NK-92 (cell line): ENCODE measurements around the gene ARHGAP26.
"Not testable (repeated sequence)": the region's sequence is repeated elsewhere in the genome, so short reads cannot be mapped to it uniquely, and the experiment has no call there.

Experiments used
- DNase-seq: peaks from one replicate; lab custom pipeline; 2025; ENCODE audit not compliant: unreplicated experiment; lab: John Stamatoyannopoulos, UW

Gene ARHGAP26

DNA sequence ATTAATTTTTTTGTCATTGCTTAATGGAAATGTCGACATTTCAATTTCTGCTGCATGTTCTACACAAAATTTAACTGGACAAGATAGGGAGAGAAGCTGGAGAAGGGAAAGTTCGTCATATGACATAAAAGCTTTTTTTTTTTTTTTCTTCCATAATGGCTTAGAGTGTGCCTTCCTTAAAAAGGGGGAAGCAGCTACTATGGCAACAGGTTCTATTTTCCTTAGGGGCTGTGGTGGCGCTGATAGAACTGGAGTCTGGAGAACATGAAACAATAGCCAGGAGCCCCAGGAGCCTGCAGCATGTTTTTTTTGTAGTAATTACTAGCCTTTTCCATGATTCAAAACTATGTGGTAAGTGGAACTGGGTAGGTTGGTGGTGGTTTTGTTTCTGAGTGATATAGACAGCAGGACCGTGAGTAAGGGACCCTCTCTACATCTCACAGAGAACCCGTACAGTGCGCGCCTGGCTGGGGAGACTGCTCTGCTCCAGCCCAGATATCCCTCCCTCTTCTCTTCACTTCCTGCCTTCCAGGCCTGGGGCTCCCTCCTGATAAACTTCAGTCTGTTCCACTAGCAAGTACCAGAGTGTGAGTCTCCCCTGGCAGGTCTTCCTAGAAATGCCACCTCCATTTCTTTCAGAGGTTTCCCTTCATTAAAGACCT is 331.7 kb downstream of the ARHGAP26 start:
- DNase-seq, result no peak

DNA sequence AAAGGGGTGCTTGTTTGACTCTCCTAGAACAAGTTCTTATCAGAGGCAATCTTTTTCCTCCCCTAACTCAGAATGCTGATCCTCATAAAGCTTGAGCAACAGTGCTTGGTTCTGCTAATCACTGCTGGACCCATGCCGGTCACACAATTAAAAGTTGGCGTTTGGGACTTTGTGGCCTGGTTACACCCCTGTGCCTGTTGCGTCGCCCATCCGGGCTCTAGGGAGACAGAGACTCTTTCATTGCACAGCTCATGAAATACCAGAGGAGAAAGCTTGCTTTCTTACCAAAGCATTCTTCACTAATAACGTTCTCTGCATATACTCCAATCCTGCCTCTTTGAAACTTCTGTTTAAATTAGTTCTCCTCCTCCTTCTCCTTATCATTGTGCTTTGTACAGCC is 332.2 kb downstream of the ARHGAP26 start:
- DNase-seq, result no peak

DNA sequence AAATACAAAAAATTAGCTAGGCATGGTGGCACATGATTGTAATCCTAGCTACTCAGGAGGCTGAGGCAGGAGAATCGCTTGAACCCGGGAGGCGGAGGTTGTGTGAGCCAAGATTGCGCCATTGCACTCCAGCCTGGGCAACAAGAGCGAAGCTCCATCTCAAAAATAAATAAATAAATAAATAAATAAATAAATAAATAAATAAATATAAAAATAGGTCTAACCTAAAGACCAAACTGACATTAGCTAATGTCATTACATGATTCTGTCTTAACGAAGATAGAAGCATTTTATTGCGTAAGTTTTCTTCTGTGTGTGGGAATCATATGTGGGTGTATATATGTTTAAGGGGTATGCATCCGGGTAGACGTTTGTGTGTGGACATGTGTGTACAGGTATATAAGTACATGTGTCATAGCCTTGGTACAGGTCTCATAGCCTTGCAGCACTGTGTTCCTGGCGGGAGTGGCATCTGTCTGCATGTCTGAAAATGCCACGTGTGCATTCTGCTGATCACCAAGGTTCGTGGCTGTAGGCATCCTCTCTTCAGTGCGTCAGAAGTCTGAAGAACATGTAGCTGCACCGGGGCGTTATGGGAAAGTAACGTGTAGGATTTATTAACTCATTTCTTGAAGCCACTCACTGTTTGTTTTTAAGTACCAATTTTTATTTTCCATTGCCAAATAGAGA is 335.2 kb downstream of the ARHGAP26 start:
- no peak for DNase-seq

DNA sequence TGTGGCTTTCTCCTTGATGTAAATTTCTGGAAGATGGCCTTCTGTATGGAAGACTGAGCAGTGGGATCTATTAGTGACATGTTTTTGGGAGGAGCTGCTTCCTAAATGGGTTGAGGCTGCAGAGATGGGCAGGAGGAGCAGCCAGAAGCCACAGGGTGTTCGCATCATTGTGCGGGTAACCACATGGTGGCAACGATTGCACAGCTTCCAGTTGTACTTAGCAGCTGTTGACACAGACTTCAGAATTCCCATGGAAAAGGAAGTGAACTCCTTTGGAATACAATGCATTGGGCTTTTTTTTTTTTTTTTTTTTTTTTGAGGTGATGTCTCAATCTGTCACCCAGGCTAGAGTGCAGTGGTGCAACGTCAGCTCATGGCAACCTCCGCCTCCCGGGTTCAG is 336.0 kb downstream of the ARHGAP26 start:
- no peak for DNase-seq

DNA sequence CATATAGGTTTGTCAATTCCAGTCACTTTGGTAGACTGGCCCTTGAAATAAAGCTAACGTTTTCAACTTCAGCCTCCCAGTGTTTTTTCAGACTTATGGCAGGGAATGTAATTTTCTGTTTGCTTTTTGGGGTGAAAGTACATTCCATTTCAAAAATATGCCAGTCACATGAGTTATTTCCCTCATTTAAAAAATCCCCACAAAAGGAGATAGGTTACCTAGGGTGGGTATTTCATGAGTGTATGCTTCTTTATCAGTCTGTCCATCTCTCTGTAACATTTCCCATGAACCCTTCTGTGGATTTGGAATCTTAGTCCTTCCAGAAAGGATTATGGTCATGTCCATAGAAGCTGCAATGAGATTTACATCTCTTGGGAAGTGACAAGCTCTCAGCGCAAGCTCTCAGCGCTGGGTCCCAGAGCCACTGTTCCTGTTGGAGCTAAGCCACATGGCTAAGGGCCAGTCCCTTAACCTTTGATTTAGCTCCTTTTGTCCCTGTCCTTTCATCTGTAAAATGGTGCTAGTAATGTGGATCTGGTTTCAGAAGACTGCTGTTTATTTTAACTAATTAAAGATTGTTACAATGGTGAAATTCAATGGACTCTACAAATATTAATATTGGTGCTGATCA is 338.4 kb downstream of the ARHGAP26 start:
- DNase-seq, result no peak

DNA sequence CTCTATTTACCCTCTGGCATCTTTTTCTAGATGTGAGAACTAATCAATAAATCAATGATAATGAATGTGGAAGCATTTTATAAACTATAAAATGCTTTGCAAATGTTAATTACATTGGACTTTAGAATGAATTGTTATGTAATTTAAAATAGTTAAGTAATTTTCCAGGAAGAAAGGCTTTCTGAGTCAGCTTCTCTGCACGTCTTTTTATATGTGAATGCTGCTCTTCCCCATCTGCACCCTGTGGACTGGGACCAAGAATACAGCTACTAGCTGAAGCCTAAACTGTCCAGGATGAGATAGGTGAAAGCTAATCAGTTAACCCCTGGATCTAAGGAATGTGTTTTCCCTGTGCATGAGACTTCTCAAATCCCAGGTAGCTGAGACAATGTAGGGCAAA is 340.4 kb downstream of the ARHGAP26 start:
- no peak for DNase-seq

DNA sequence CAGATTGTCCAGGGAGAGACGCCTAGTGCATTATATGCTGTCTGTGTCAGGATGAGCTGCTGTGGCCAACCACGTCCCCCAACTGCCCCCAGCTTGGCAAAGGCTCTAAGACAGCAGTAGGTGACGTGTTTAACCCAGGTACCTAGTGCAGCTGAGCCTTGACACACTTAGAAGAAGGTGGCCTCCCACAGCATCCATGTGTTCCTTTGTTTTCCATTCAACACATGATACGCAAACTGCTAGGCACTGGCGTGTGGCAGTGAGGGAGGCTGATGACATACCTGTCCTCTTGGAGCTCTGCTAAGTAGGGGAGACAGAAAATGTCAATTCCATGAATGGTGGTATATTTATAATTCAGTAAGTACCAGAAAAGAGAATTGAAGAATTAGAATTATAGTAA is 341.6 kb downstream of the ARHGAP26 start:
- no peak for DNase-seq

DNA sequence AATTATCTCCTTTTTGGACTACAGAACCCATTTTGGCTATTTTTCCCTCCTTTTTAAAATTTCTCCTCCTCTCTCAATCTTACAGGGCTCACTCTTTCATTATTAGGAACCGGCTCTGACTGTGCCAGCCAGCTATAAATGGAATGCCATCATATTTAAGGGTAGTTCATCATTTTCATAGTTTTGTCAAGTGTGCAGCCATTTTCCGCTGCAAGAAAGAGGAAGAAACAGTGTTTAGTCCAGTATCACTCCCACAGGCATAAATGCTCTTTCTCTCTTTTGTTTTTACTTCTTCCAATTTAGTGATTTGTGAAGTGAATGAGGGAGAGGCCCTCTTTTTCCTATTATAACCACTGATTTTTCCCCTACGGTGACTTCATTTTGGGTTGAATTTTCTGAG is 343.3 kb downstream of the ARHGAP26 start:
- no peak for DNase-seq

DNA sequence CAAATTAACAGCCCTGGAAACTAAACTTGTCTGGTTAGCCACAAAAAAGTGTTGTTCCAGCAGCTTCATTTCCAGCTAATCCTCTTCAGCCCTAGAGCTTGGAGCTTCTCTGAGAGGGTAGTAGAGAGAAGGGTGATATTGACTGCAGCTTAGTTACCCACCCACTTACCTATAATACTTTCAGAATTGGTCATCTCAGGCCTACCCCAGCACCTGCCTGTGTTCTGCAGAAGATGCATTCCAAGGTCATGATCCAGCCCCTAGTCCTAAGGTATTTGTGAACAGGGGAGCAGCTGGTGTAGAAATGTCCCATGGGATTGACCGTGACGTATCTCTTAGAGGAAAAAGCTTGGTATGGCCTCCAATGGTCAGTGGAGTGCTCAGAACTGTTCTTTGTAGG is 344.3 kb downstream of the ARHGAP26 start:
- no peak for DNase-seq

DNA sequence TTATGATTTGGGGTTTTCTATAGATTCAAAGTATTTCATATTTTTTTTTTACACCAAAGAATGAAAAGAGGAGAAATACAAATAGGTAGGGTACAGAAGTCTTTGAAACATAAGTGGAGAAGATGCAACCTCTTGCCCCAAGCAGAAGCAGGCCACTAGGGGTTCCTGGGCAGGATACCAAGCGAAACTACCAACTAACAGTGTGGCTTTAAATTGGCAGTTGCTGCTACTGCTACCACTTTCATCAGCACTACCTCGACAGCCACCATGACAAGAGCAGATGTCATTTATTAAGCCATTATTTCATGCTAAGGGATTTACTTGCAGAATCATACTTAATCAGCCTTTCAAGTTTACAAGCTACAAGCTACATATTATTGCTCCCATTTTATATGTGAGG is 345.2 kb downstream of the ARHGAP26 start:
- no peak for DNase-seq

DNA sequence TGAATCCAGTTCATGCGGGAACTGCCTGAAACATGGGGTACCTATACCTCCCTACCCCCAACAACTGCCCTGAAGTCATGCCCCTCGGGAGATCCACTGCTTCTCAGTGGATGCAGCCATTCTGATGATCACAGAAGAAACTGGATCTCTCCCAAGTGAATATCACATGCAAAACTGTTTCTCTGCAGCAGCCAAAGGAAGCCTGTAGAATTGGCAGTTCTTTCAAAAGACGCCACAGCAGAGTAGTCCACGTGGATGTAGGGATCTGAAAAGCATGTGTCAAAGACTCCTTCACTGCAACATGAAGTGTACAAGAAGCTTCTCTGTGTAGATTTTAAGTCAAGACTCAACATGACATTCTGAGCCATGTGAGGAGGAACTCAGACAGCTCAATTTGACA is 346.6 kb downstream of the ARHGAP26 start:
- DNase-seq, result no peak

DNA sequence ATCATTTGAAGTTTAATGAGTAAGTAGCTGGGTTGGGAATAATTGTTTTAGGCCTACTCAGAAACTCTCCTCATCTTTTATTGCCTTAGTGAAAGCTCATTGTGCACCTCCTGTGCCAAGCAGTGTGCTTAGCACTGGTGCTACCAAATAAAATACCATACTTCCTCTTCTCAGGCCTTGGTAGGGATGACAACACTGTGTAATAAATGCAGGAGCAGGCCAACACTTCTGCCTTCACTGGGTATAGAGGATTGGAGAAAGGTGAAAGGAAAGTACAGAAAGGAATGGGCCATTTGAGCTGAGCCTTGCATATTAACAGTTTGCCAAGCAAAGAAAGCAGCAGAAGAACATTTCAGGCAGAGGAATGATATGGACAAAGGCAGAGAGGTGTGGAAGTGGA is 347.6 kb downstream of the ARHGAP26 start:
- no peak for DNase-seq

DNA sequence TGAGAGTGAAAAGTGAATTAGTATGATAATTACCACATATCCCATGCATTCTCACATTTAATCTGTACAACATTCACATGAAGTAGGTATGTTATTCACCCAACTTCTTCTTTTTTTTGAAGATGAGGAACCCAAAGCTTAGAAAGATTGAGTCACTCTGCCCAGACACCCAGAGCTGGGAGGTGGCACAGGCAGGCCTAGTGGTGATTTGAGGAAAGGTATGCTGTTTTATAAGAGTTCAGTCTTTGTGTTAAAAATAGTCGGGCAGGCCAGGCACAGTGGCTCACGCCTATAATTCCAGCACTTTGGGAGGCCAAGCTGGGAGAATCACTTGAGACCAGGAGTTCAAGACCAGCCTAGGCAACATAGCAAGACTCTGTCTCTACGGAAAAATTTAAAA is 348.0 kb downstream of the ARHGAP26 start:
- no peak for DNase-seq

DNA sequence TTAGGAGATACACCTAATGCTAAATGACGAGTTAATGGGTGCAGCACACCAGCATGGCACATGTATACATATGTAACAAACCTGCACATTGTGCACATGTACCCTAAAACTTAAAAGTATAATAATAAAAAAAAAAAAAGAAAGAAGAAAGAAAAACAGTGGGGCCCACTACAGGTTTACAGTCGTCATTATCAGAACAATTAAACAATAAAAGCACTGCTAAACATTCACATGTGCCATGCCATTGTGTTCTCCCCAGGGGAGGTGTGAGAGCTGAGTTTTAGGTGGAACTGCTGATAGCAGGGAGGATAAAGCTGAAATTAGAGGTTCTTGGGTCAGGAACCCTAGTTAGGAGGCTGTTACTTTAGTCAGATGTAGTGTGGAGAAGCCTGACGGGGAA is 348.6 kb downstream of the ARHGAP26 start:
- not testable (repeated sequence) for DNase-seq

DNA sequence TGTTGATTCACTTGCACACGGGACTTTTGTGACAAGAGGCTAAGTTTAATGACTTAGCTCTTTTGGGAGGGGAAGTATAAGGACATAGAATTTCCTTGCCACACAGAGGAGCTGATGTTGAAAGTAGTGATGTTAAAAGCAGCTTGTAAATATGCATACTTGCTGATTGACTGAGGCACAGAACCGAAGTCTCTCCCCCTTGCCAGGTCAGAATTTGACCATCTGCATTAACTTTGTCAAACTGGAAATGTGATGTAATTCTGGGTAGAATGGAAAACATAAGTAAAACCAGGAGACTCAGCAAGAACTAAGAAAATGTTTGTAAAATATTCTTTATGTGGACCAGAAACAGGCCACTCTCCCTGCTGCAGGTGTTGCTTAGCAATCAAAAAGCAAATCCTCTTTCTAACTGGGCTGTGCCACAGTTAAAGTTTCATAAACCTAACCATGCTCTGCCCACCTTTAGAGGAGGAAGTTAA is 349.2 kb downstream of the ARHGAP26 start:
- DNase-seq, result no peak

DNA sequence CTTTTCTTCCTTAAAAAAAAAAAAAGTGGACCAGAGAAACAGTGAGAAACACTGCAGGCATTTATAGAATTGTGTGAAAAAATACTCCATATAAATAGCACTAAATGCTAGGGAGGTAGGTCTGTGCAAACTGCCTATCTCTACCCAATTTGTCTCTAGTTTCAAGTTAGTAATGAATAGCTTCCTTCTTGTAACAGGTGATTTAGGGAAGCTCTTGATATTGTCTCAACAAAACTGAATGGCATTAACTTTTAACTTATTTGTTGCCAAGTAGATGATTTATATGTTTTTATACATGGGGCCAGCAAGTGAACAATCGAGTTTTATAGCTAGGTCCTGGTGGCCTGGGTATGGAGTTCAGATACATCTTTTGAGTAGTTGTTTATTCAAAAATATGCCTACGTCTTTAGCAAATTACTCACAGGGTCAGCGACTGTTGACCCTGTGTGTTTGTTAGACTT is 349.7 kb downstream of the ARHGAP26 start:
- DNase-seq, result no peak

DNA sequence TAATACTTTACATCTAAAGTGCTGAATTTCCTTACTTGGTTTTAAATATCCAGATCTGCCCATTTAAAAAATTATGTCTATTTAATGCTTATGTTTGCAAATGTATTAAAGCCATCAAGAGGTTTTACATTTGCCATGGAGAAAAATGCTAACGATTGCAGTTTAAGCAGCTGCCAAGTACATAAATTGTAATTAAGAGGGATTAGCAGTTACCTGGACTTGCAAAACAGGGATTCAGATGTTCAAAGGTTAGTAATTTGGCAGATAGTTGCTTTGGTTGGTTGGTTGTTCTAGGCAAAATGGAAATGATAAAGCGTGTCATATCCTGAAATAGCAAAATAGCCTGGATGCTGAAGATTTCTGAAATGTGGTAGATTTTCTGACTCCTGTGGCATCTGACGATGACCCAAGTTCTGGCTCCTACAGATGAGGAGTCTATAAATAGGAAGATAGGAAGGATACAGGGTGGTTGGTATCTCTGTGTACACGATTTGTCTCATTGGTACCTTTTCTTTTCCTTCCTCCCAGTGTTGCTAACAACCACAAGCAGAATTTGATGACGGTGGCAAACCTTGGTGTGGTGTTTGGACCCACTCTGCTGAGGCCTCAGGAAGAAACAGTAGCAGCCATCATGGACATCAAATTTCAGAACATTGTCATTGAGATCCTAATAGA is 350.4 kb downstream of the ARHGAP26 start:
- DNase-seq, result no peak

DNA sequence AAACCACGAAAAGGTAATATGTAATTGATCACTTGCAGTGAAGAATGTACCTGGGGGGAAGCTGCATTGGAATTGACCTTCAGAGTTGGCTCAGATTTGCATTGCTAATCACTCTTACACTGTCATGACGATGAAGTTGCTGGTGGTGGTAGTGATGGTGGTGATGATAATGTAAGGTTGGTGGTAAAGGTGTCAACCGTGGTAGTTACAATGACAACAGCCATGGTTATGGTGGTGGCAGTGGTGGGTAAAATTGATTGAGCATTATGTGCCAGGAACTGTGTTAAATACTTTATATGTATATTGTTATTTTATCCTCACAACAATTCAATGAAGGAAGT is 350.9 kb downstream of the ARHGAP26 start:
- no peak for DNase-seq

DNA sequence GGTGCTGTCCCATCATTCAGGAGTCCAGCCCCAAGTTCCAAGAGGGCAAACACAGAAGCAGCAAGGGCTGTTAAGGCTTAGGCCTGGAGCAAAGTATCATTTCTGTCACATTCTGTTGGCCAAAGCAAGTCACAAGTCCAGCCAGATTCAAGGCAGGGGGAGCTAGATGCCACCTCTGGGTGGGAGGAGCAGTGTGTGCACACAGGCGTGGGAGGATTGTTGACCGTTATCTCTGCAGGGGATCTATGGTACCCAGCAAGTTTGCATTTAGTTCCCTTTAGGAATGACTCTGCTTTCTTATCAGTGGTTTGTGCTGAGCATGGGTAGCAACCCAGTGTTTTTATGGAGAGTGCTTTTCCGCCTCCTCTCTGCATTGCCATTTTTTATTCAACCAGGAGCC is 354.4 kb downstream of the ARHGAP26 start:
- DNase-seq, result no peak

DNA sequence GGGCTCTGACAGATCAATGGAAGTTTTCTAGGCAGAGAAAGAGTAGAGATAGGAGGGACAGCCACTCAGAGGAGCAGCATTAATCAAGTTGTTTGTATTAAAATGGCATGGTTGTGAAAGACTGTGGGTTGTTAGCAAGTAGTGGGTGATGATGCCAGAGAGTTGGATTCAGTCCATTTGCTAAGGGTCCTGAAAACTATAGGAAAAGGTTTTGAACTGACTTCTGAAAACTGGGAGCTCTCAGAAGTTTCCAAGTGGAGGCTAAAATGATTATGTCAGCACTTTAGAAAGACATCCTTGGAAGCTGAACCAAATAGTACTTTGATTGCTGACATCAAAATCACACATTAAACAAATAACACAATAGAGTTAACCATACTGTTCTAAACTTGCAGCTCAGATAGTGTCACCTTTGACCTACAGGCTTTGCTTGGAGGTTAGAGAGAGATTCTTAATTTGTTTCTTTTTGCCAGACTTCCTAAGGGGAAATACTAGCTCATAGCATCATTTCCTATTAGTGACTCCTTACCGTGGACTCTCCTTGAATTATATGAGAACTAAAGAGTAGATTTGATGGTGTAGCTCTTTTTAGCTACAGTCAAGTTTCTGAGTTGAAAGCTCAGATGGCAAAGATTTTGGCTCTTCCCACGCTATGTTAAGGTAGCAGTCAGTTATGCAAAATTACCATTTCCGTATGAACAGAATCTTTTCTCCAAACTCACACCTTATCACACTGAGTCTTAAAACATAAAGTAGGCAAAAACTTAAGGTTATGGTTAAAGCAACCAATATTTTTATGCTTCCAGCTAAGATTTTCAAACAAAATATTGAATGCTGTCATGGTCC is 356.2 kb downstream of the ARHGAP26 start:
- DNase-seq, result no peak
